Mesothelial cell of epicardium (in vitro differentiated cells): ENCODE data around the gene RPL22. TPM values are rescaled to one million over a fixed set of nuclear protein-coding genes. Genes with fewer than 3 reads are reported as not detected.
A peak's percentile ranks its signal among the peaks of the same experiment; 100 is the strongest.

Experiments
- DNase-seq, 2 experiments: peaks; one replicate each; pipeline ENCODE4 v3.0.0; 2021; ENCODE audit warnings: low spot score in 2 of 2; ENCODE audit not compliant: unreplicated experiment in 2 of 2
- H3K27ac Mint-ChIP-seq: 2 replicates; pipeline ENCODE4 v1.8.0; 2021; ENCODE audit warnings: mixed read lengths
- H3K27me3 Mint-ChIP-seq: 2 replicates; pipeline ENCODE4 v1.8.0; 2021; ENCODE audit warnings: low read depth, mixed read lengths
- H3K36me3 Mint-ChIP-seq: 2 replicates; pipeline ENCODE4 v1.8.0; 2021; ENCODE audit warnings: mixed read lengths
- H3K4me1 Mint-ChIP-seq: 2 replicates; pipeline ENCODE4 v1.8.0; 2021; ENCODE audit warnings: mixed read lengths
- H3K4me3 Mint-ChIP-seq: 2 replicates; pipeline ENCODE4 v1.8.0; 2021; ENCODE audit warnings: mild to moderate bottlenecking, moderate library complexity, mixed read lengths
- H3K9me3 Mint-ChIP-seq: 2 replicates; pipeline ENCODE4 v1.8.0; 2021; ENCODE audit warnings: mixed read lengths
- total RNA-seq: library from RNA; stranded (reverse); gene quantifications from 3 replicates; pipeline ENCODE4 v1.2.1, GENCODE V29; 2021
- TF ChIP-seq, protein P1 (sequence below): fragments of 200-600 bp; sonication (generic); IDR thresholded peaks from one replicate; pipeline ENCODE4 v1.5.0; 2021; ENCODE audit warnings: antibody characterized with exemption; ENCODE audit not compliant: unreplicated experiment

RPL22 gene
- 411 to 435 TPM (median 426 TPM) in 3 replicates for total RNA-seq

GRCh38 chr1:6199298-6200187 is at the start of gene RPL22:
RPL22 (minus strand) TSS chr1:6199595; CDS start chr1:6199573, 22 bp downstream.
- no peaks in the 10 kb centered on the region for H3K9me3 Mint-ChIP-seq
- peak within 1 kb of the TSS; percentile 90 for H3K27ac Mint-ChIP-seq
- H3K27me3 Mint-ChIP-seq, result no peaks in the 10 kb centered on the region
- peak; percentile 88 to 94 for DNase-seq
- H3K4me3 Mint-ChIP-seq, result peak within 1 kb of the TSS; percentile 83
- H3K4me1 Mint-ChIP-seq, result peaks cover 31% of the 10 kb centered on the region
- H3K36me3 Mint-ChIP-seq, result peaks cover 12% of the 10 kb centered on the region
- TF ChIP-seq, protein P1, sequence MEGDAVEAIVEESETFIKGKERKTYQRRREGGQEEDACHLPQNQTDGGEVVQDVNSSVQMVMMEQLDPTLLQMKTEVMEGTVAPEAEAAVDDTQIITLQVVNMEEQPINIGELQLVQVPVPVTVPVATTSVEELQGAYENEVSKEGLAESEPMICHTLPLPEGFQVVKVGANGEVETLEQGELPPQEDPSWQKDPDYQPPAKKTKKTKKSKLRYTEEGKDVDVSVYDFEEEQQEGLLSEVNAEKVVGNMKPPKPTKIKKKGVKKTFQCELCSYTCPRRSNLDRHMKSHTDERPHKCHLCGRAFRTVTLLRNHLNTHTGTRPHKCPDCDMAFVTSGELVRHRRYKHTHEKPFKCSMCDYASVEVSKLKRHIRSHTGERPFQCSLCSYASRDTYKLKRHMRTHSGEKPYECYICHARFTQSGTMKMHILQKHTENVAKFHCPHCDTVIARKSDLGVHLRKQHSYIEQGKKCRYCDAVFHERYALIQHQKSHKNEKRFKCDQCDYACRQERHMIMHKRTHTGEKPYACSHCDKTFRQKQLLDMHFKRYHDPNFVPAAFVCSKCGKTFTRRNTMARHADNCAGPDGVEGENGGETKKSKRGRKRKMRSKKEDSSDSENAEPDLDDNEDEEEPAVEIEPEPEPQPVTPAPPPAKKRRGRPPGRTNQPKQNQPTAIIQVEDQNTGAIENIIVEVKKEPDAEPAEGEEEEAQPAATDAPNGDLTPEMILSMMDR, result no peak

- Mint-ChIP-seq H3K4me3 (peak overlapping the region; percentile 40), H3K27ac (no peak overlapping the region), H3K27me3 (peaks cover 87% of the 10 kb centered on the region), H3K4me1 (peaks cover 4% of the 10 kb centered on the region), H3K36me3 (no peaks in the 10 kb centered on the region), H3K9me3 (no peaks in the 10 kb centered on the region)
- no peak for DNase-seq
- TF ChIP-seq, protein P1, result no peak
These were observed 48.9 kb upstream of the RPL22 start for GRCh38 chr1:6248161-6248776.

DNA sequence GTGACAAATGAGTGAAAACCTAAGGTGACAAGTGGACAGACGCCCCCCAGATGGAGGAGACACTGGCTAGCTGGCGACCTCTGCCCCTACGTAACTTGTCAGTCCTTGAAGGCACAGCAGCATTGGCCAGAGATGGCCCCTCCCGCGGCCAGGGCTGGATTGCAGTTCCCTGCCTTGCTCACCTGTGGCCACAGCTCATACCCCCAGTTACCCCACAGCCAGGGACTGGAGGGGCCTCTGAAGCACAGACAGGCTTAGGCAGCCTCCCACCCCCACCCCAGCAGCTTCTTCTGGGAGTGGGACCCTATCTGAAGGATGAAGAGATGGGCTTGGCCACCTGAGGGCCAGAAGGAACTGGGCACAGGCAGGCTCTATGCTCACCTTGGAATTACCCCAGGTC is 48.3 kb upstream of the RPL22 start:
- Mint-ChIP-seq H3K4me3 (no peak overlapping the region), H3K36me3 (no peaks in the 10 kb centered on the region), H3K27me3 (peaks cover 89% of the 10 kb centered on the region), H3K4me1 (peaks cover 4% of the 10 kb centered on the region), H3K27ac (no peak overlapping the region), H3K9me3 (no peaks in the 10 kb centered on the region)
- TF ChIP-seq, protein P1, result no peak
- DNase-seq, result no peak

GRCh38 chr1:6246497-6247467 is 47.4 kb upstream of the RPL22 start:
- TF ChIP-seq, protein P1, result peak; percentile 99

GRCh38 chr1:6245869-6246496 is 46.6 kb upstream of the RPL22 start:
- no peaks in the 10 kb centered on the region for H3K9me3 Mint-ChIP-seq
- H3K4me3 Mint-ChIP-seq, result no peak overlapping the region
- H3K36me3 Mint-ChIP-seq, result no peaks in the 10 kb centered on the region
- TF ChIP-seq, protein P1, result no peak
- H3K27me3 Mint-ChIP-seq, result peaks cover 83% of the 10 kb centered on the region
- H3K27ac Mint-ChIP-seq, result no peak overlapping the region
- DNase-seq, result no peak
- peaks cover 11% of the 10 kb centered on the region for H3K4me1 Mint-ChIP-seq

More at GRCh38 chr1:6246497-6247467, 47.4 kb upstream of the RPL22 start:
- Mint-ChIP-seq H3K27me3 (peaks cover 83% of the 10 kb centered on the region), H3K9me3 (no peaks in the 10 kb centered on the region), H3K27ac (no peak overlapping the region), H3K4me3 (peak overlapping the region; percentile 42), H3K4me1 (peaks cover 5% of the 10 kb centered on the region), H3K36me3 (no peaks in the 10 kb centered on the region)
- DNase-seq, result peak; percentile 82 to 92
